PFSK-1 (cell line): ENCODE data around the gene SASH1.

Experiments used
- FOXP2 ChIP-seq: optimal IDR thresholded peaks from 2 replicates; pipeline ENCODE3; 2011; ENCODE audit warnings: borderline replicate concordance, control low read depth, inconsistent platforms; ENCODE audit not compliant: insufficient read depth; ENCODE audit errors: extremely low read length, extremely low read depth
- POLR2AphosphoS5 ChIP-seq: IDR thresholded peaks from 2 replicates; pipeline ENCODE4 v1.6.1; 2012; ENCODE audit warnings: low read depth, mild to moderate bottlenecking, control low read depth, low read length, moderate library complexity
- SIN3A ChIP-seq: IDR thresholded peaks from 2 replicates; pipeline ENCODE4 v1.6.1; 2012; ENCODE audit warnings: mild to moderate bottlenecking, low read length, moderate library complexity, borderline replicate concordance; ENCODE audit not compliant: insufficient read depth
- TAF1 ChIP-seq: IDR thresholded peaks from 2 replicates; pipeline ENCODE4 v1.6.1; 2012; ENCODE audit warnings: low read length, control low read depth, borderline replicate concordance; ENCODE audit not compliant: insufficient read depth
- TF ChIP-seq, protein P1 (sequence below), 2 experiments: IDR thresholded peaks; 2 replicates each; pipeline versions ENCODE4 v1.6.1 to v1.8.0; 2011 to 2012; ENCODE audit warnings: low read depth in 2 of 2, low read length in 2 of 2, control low read depth in 1 of 2, inconsistent platforms in 1 of 2, mild to moderate bottlenecking in 1 of 2, moderate library complexity in 1 of 2; ENCODE audit not compliant: insufficient read depth in 1 of 2

Gene SASH1

DNA sequence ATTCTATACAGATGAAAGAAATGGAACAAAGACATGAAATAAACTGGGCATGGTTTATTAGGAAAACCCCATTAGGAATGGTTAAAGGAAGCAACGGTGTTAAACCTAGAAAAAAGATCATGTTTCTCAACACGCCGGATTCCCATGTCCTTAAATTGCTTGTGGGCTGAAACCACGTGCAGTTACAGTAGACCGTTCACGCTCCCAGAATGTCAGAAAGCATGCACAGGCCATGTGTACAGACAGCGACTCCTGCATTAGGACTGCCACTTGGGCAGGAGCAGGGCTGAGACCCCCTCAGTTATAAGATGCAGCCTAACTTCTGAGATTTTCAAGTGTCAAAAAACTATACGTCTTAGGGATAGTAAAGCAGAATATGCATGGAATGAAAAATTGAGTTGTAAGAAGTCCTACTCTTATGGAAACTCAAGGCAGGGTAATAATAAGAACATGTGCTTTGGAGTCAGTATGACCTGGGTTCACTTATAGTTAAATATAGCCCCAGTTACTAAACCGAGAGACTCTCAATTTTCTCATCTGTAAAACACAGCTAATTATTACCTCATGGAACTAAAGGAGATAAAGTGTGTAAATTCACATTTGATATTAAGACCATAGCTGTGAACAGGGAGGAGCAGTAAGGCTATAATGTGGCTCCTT lies 230.2 kb downstream of the SASH1 start:
- TF ChIP-seq TAF1 (no peak), POLR2AphosphoS5 (no peak), SIN3A (no peak)
- TF ChIP-seq, protein P1, sequence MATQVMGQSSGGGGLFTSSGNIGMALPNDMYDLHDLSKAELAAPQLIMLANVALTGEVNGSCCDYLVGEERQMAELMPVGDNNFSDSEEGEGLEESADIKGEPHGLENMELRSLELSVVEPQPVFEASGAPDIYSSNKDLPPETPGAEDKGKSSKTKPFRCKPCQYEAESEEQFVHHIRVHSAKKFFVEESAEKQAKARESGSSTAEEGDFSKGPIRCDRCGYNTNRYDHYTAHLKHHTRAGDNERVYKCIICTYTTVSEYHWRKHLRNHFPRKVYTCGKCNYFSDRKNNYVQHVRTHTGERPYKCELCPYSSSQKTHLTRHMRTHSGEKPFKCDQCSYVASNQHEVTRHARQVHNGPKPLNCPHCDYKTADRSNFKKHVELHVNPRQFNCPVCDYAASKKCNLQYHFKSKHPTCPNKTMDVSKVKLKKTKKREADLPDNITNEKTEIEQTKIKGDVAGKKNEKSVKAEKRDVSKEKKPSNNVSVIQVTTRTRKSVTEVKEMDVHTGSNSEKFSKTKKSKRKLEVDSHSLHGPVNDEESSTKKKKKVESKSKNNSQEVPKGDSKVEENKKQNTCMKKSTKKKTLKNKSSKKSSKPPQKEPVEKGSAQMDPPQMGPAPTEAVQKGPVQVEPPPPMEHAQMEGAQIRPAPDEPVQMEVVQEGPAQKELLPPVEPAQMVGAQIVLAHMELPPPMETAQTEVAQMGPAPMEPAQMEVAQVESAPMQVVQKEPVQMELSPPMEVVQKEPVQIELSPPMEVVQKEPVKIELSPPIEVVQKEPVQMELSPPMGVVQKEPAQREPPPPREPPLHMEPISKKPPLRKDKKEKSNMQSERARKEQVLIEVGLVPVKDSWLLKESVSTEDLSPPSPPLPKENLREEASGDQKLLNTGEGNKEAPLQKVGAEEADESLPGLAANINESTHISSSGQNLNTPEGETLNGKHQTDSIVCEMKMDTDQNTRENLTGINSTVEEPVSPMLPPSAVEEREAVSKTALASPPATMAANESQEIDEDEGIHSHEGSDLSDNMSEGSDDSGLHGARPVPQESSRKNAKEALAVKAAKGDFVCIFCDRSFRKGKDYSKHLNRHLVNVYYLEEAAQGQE (IDR thresholded peaks at IDR 0.05; ENCODE audit: insufficient read depth in 1 of 2, low read depth in 2 of 2, low read length in 2 of 2): no peak

DNA sequence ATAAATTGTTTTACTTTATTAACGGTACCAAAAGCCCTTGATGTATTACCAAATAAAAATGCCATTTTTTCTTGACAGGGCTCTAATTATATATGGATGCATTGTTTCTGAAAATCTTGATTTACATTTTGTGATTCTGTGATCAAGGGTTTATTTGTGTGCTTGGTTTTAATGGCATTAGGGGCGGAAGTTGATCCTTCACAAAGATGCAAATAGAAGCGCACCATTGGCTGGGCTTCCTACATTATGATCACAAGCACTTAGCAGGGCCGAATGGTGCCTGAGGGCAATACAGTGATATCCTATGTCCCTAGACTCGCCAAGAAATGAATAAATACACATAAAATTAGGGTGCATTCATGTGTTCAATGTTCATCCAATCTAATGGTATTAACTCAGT lies 231.3 kb downstream of the SASH1 start:
- TF ChIP-seq TAF1 (no peak), POLR2AphosphoS5 (no peak), SIN3A (no peak), FOXP2 (no peak)
- TF ChIP-seq, protein P1 (IDR thresholded peaks at IDR 0.05; ENCODE audit: insufficient read depth in 1 of 2, low read depth in 2 of 2, low read length in 2 of 2): no peak

DNA sequence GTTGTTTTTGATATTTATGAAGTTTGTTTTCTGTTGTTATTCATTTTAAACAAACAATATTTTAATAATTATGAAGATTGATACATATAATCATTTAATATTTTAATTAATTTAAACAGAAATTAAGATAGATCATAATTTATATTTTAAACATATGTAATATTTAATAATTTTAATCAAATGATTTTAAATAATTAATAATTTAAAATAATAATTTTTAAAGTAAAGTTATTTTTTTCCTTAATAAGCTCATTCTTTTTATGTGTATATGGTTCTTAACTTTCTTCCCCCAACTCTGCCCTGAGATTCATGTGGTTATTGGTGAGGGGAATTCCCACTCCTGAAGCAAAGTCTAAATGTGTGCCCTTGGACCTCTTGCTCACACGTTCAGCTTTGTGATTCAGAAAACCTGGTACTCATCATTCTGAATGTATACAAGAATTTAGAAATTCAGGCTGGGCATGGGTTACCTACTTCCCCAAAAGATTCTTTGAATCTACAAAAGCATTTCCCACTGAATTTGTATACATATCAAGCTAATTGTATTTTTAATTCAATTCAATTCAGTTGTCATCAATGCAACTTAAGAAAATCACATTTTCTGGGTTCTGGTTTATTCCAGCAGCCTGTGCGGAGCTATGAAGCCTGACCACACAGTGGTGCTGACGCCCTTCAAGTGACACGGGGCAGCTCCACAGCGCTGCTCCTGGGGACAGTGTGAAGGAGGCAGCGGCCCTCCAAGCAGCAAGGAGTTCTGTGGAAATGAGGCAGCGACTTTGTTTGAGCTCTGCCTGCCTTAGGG lies 235.2 kb downstream of the SASH1 start:
- no peak for TF ChIP-seq FOXP2
- TF ChIP-seq TAF1: no peak
- no peak for TF ChIP-seq POLR2AphosphoS5
- no peak for TF ChIP-seq SIN3A
- TF ChIP-seq, protein P1 (IDR thresholded peaks at IDR 0.05; ENCODE audit: insufficient read depth in 1 of 2, low read depth in 2 of 2, low read length in 2 of 2): no peak

DNA sequence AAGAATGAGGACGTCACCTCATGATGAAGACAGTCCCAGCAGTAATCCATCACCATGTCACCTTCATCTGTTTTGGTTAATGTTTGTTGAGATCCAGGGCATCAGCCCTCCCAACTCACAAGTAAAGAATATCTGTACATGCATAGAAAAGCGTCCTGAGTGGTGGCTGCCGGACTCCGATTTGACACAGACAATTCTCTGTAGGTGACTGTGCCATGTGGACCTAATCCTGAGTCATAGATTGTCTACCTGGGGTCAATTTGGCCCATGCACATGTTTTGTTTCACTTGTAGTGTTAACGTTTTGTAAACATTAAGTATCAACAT lies 235.8 kb downstream of the SASH1 start:
- TF ChIP-seq POLR2AphosphoS5 (no peak), FOXP2 (no peak), TAF1 (no peak), SIN3A (no peak)
- TF ChIP-seq, protein P1 (IDR thresholded peaks at IDR 0.05; ENCODE audit: insufficient read depth in 1 of 2, low read depth in 2 of 2, low read length in 2 of 2): no peak
